NCI-H526 treated with DMSO at 0.1 percent for 48 hours (cell line): Measurements from ENCODE around the gene NAGA.
"Not testable (repeated sequence)": the region's sequence is repeated elsewhere in the genome, so short reads cannot be mapped to it uniquely, and the experiment has no call there.

ENCODE experiments used
- DNase-seq: peaks from one replicate; lab custom pipeline; 2025; lab: John Stamatoyannopoulos, UW

The NAGA gene

DNA sequence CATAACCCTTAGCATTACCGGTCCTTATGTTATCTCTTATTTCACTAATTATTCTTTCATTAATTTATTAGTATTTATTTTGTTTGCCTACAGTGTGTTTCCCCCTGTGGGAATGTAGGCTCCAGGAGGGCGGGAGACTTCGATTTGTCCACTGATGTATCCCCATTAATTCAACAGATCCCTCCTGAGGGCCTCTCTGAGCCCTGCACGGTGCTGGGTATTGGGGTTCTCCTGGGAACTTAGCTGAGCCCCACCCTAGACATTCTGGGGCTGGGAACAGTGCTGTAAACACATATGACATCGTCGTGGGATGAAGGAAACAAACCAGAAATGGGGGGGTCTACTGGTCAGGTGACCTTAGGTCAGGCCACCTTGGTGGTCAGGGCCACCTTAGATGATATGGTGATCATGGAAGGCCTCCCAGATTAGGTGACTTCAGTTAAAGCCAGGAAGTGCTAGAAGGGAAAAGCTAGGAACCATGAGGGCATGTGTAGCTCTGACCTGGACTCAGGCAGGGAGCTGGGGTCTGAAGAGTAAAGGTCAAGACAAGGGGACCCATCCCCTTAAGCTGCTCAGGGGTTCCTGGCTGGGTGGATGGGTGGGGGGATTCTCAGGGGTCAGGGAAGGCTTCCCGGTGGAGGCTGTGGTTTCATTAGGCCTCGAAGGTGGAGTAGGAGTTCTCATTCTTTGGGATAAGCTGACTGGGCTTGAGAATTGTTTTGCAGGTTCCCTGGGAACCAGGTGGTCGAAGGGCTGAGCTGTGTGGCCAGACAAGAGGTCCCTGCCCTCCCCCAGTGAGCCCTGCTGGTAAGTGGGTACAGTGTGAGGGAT lies 4.4 kb upstream of the NAGA start:
- no peak for DNase-seq

DNA sequence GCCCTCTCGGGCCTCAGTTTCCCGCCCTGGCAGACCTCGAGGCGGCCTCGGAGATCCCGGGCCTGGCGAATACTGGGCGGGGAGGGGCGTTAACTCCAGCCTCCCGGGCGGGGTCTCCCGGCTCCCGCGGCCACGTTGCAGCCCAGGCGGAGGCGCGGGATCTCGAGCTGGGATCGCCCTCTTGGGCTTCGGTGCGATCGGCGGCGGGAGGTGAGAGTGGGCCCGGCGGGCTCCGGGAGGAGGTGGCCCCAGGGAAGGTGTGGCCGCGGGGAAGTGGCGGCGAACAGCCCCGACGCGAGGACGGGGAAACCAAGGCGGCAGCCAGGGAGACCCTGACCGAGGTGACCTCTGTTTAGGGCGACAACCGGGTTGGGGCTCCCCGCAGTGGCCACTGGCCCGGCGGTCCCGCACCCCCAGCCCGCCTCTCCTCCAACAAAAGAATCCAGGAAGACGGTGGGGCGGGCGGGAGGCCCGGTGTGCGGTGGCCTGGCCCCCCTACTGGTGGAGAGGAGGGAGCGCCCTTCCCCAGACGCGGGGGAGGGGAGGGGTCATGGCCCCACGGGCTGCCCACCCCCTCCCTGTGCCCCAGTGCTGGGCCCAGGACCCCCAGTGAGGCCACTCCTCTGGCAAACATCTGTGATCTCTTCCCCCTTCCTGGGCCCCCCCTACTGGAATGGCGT lies 3.7 kb upstream of the NAGA start, which contains the start of gene PHETA2:
TSS of gene PHETA2 (plus strand) at position 117 of the 680 bp plus-strand sequence. CDS start 3,046 bp downstream, outside the sequence.
- no peak for DNase-seq

DNA sequence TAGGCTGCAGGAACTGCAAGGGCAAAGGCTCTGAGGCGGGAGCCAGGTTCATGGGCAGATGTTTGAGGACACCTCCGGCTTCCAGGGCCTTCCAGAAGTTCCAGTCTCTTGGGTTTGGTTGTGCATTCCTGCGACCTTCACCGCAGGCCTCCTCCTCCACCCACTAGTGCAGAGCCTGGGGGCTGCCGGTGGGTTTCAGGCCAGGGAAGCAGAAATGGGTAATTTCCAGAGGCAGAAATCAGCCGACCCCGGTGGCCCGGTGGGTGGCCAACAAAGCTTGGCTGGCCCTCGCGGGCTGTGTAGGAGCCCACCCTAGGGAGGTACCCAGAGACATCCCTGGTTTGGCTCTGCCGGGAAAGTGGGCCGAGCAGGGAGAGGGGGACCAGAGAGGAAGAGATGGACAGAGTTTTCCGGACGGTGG lies 3.0 kb upstream of the NAGA start:
- DNase-seq: no peak

DNA sequence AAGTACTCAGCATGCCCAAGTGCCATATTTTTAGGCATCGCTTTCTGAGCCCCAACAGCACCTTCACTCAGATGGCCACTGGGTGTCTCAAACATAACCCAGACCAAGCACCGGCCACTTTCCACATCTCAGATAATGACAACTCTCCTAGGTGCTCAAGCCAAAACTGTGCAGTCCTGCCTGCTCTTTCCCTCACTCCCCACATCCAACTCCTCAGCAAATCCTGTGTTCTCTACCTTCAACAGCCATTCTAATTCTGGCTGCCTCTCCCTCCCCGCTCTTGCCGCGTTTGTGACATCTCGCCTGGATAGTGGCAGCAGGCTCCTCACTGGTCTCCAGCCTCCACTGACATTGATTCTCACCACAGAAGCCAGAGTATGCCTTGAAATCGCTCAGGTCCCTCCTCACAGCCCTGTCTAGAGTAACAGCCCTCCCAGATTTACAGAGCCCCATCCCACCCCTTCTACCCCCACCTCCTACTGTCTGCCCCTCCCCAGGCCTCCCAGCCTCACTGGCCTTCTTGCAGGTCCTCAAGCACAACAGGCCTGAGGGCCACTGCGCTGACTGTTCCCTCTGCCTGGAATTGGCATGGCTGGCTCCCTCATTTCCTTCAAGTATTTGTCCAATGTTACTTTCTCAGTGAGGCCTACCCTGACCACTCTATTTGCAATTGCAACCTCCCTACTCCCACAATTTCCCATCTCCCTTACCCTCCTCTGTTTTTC lies 2.2 kb upstream of the NAGA start:
- no peak for DNase-seq

- not testable (repeated sequence) for DNase-seq
Observed at GRCh38 chr22:42071508-42071907, 896 bp upstream of the NAGA start.

- no peak for DNase-seq
Observed at GRCh38 chr22:42069801-42070516, 653 bp downstream of the NAGA start.

DNA sequence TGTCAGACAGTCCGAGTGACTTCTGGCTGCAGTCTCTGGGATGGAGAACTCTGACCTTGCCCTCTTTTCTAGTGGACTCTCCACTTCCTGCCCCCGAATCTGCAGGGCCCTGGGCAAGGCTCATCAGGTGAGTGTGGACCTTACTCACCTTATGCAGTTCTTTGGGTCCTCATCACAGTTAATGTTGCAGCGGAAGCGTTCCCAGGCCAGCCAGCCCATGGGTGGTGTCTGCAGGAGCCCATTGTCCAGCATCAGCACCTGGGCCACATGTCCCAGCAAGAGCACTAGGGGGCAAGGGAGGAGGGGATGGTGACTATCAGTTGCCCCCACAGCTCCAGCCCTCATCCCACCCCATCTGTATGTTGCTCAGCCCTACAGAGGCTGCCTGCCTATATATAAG lies 2.3 kb downstream of the NAGA start:
- DNase-seq: no peak

DNA sequence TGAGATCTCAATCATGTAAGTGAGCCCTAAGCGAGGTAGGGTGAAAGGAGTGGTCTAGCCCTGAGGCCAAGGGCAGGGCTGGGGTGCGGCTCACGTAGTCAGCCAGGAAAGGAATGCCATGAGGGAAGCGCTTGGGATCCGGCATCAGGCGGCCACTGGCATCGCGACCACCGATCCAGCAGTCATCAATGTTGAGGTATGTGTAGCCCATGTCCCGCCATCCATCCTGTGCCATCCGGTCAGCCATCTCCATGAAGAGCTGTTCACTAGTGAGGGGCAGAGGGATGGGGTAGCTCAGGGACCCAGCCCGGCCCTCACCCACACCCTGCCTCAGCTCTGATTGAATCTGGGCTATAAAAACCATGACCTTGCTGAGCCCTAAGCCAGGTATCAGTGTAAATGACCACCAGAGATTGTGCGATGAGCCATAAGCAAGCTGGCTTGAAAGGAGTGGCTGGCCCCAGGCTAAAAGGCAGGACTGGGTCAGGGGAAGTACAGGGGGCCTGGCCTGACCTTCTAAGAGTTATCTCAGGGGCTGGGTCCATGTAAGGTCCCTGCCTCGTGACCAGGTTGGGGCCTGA lies 2.9 kb downstream of the NAGA start:
- DNase-seq: no peak

GRCh38 chr22:42066937-42067336 lies 3.7 kb downstream of the NAGA start:
- DNase-seq: no peak

DNA sequence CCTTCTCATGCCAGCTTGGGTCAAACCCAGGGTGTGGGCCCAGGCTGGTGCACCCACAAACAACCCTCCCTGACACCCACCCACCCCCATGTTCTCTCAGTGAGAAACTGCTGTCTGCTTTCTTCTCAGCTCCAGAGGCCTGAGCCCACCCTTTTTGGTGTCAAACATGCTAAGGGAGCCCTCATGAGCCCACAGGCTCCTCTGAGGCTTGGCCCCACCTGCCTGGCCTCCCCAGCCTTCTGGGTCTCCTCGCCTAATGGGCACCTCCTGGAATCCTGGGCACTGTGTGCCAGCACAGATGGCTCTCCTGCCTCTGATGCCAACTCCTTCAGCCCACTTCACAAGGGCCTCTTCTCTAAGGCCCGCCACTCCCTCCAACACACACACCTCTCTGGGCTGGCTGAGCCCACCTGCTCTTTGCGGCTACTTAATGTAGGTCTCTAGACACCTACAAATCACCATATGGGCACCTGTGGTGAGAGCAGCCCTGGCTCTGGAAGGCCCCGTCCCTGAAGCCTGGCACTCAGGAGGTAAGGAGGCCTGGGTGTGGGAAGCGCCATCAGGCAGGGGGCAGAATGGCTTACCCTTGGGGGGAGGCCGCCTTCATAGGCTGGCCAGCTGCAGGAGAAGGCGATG lies 4.4 kb downstream of the NAGA start:
- DNase-seq: no peak

DNA sequence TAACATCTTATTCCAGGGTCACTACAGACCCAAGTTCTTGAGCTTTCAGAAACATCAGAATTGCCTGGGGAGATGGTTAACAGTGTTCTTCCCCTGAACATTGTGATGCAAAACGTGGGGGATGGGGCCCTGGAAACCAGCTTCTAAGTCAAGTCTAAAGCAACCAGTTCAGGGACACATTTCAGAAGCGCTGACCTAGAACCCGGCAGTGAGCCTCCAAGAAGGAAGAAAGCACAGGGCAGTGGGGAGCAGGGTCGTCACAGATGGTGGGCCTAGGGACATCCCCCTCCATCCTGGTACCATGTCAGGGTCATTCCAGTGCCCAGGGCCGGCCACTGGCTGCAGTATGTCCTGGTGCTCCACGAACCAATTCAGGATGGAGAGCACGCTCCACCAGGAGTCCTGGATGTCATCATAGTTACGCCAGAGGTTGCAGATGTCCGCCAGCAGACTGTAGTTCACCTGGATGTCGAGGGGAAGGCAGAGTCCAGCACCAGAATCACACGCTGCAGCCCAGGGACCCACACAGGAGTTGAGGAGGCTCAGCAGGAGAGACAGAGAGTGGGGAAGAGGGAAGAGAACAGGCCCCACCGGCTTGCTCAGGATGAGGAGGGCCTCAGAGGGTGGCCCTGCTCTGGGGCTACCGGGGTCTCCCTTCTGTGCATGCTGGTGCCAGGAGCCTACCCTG lies 5.0 kb downstream of the NAGA start:
- no peak for DNase-seq

GRCh38 chr22:42064629-42065028 lies 6.0 kb downstream of the NAGA start:
- no peak for DNase-seq

DNA sequence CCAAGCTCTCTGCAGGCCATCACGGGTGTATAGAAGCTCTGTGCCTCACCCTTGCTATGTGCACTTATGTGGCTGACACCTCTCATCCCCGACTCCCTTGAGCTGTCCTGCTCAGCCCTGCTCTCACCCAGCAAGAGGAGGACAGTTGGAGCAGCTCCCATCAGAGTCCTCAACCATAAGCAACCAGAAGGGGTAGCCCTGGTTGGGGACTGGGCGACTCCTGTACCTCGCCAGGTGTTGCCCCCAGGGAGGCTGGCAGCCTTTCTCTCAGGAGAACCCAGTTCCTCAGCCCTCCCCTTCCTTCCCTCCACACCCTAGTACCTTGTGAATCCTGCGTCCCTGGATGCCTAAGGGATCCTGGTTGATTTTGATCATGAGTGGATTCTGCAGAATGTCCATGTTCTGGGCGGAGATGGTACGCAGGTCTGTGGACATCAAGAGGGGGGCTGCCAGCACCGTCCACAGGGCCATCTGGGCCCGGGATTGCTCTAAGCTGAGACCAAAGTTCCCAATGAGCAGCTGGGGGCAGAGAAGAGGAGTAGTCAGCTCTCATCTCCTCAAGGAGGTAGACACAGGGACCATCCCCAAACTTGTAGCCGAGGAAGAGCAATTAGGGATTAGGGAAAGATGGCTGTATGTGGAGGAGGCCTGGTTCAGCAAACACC lies 8.0 kb downstream of the NAGA start:
- no peak for DNase-seq

GRCh38 chr22:42061041-42061440 lies 9.6 kb downstream of the NAGA start:
- no peak for DNase-seq

- no peak for DNase-seq
Observed at GRCh38 chr22:42060489-42060888, 10.1 kb downstream of the NAGA start.

- no peak for DNase-seq
Observed at GRCh38 chr22:42056757-42057511, 13.7 kb downstream of the NAGA start.

GRCh38 chr22:42052765-42053164 lies 17.8 kb downstream of the NAGA start:
- no peak for DNase-seq

DNA sequence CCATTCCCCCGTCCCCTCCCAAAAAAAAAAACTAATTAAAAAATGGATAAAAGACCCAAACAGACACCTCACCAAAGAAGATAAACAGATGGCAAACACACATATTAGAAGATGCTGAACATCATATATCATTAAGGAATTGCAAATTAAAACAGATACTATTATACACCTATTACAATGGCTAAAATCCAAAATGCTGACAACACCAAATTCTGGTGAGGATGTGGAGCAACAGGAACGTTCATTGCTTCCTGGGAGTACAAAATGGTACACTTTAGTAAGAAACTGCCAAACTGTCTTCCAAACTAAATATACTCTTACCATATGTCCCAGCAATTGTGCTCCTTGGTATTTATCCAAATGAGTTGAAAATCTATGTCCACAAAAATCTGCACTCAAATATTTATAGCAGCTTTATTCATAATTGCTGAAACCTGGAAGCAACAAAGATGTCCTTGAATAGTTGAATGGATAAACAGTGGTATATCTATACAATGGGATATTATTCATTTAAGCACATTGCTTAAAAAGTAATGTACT lies 19.9 kb downstream of the NAGA start:
- DNase-seq: no peak

GRCh38 chr22:42041784-42042183 lies 28.8 kb downstream of the NAGA start:
- DNase-seq: no peak
